ACC112 (cell line): ENCODE results near the gene BRCA1.
"Not testable (repeated sequence)": the region's sequence is repeated elsewhere in the genome, so short reads cannot be mapped to it uniquely, and the experiment has no call there.

ENCODE experiments used
- H2AFZ ChIP-seq: fragments of 200-600 bp; sonication (generic); one replicate; pipeline ENCODE4 v1.6.0; 2017; ENCODE audit warnings: antibody characterized with exemption, low read length; ENCODE audit not compliant: unreplicated experiment
- H3K27ac ChIP-seq: fragments of 200-600 bp; sonication (generic); 2 replicates; pipeline ENCODE4 v1.5.1; 2014; ENCODE audit warnings: low read depth, mild to moderate bottlenecking, antibody characterized with exemption, low read length, moderate library complexity
- H3K27me3 ChIP-seq: fragments of 200-600 bp; sonication (generic); 2 replicates; pipeline ENCODE4 v1.6.1; 2014; ENCODE audit warnings: mild to moderate bottlenecking, antibody characterized with exemption, low read length, moderate library complexity, mixed read lengths; ENCODE audit not compliant: insufficient read depth
- H3K36me3 ChIP-seq: fragments of 200-600 bp; sonication (generic); 2 replicates; pipeline ENCODE4 v1.6.1; 2016; ENCODE audit warnings: mild to moderate bottlenecking, antibody characterized with exemption, low read length, moderate library complexity, mixed read lengths; ENCODE audit not compliant: insufficient read depth
- H3K4me1 ChIP-seq: fragments of 200-600 bp; sonication (generic); one replicate; pipeline ENCODE4 v1.6.1; 2016; ENCODE audit warnings: low read length, mixed read lengths; ENCODE audit not compliant: insufficient read depth, unreplicated experiment, control insufficient read depth
- H3K4me3 ChIP-seq: fragments of 200-600 bp; sonication (generic); 2 replicates; pipeline ENCODE4 v1.5.1; 2014; ENCODE audit warnings: mild to moderate bottlenecking, low read depth, low read length
- H3K79me2 ChIP-seq: fragments of 200-600 bp; sonication (generic); one replicate; pipeline ENCODE4 v1.6.0; 2016; ENCODE audit warnings: low read length; ENCODE audit not compliant: control insufficient read depth, unreplicated experiment, insufficient read depth

BRCA1 gene

DNA sequence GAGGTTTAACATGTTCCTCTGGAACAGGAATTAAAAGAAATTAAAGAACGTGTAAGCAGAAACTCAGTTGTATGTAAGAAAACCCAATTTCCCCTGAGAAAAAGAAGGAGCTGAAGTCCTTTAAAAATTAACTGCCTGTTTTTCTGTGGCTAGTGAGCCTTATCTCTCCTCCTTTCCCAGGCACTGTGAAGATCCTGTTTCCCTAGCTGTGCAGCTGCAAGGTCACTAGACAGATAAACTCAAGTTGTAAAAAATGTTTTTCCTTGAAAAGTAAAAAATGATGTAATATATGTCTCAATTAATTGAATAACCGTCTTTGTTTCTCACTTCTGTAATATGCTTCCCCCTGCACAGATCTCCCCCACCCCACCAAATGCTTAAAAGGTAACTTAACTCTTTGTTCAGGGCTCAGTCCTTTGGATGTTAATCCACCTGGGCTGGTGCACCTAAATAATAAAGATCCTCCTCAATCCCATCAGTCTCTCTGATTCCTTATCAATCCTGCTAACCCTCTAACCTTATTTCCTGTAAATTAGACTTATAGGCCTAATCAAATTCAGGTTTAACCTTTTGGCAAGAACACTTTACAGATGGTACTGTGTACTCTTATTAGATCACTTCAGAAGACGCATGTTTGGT is 28.2 kb upstream of the BRCA1 start:
- not testable (repeated sequence) for H3K36me3 ChIP-seq, H3K27me3 ChIP-seq, H2AFZ ChIP-seq, H3K79me2 ChIP-seq, H3K4me3 ChIP-seq, H3K4me1 ChIP-seq, H3K27ac ChIP-seq

DNA sequence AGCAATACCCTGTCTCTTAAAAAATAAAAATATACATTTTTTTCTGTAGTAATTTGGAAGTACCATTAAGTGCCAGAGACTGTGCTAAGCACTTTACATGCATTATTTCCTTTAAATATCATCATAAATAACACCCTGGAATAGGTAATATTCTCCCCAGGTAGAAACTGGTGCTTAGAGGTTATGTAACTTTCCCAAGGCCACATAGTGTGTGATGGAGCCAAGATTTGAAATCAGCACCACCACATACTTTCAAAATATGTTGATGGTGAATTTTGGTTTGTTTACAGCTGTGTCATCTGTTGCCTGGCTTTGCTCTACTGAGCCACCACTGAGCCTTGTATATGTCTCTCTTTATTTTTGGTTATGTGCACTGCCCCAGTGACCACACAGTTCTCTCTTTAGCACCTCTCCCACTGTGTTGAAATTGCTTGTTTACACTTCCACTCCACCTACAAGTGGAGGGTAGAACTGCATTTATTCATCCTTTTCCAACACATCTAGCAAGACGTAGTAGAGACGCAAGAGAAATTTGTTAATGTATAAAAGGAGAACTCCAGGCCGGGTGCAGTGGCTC is 26.8 kb upstream of the BRCA1 start:
- H2AFZ ChIP-seq = no peak overlapping the region
- 0 out of 2 replicates have a peak, but pooled peaks cover 3% of the 10 kb centered on the region for H3K36me3 ChIP-seq
- no peaks in the 10 kb centered on the region for H3K79me2 ChIP-seq
- H3K27me3 ChIP-seq = no peaks in the 10 kb centered on the region
- no peaks in the 10 kb centered on the region for H3K4me1 ChIP-seq
- H3K4me3 ChIP-seq = no peak overlapping the region
- H3K27ac ChIP-seq = no peak overlapping the region

DNA sequence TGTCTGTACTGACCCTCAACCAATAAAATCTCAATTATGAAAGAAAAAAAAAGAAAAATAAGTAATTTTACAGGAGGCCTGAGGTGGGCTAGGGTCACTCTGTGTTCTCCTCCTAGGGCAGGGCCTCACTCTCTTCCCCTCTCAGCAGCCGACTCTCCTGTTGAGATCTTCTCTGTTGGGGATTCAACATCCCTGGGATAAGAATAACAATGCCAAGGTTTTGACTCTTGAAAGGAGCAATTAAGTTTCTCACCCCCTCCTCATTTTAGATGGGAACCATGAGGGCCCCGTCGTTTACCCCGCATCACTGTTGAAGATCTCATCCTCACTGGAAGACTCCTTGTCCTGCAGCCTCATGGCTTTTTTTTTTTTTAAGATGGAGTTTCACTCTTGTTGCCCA is 21.5 kb upstream of the BRCA1 start:
- Histone ChIP-seq H3K36me3 (no peaks in the 10 kb centered on the region), H3K4me3 (no peak overlapping the region), H3K4me1 (no peaks in the 10 kb centered on the region), H2AFZ (no peak overlapping the region), H3K27me3 (no peaks in the 10 kb centered on the region), H3K27ac (no peak overlapping the region), H3K79me2 (no peaks in the 10 kb centered on the region)

DNA sequence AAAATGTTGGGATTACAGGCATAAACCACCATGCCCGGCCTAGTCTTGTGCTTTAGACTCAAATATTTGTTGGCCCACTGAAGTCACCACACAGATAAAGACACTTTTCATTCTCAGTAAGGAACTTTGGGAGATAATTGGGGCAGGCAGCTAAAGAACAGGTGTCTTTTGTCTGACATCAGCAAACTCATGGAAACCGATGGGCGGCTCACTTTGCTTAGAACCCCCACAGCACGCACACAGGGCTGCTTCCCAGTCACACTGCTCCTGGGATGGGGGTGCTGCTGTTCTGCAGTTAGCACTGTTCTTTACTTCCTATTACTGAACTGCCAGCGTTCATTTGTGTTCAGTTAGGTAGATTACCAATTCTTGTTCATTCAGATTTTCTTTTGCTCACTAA is 18.0 kb upstream of the BRCA1 start:
- H2AFZ ChIP-seq = no peak overlapping the region
- H3K4me1 ChIP-seq = no peaks in the 10 kb centered on the region
- H3K27ac ChIP-seq = no peak overlapping the region
- H3K36me3 ChIP-seq = no peaks in the 10 kb centered on the region
- H3K27me3 ChIP-seq = no peaks in the 10 kb centered on the region
- H3K4me3 ChIP-seq = no peak overlapping the region
- H3K79me2 ChIP-seq = no peaks in the 10 kb centered on the region

DNA sequence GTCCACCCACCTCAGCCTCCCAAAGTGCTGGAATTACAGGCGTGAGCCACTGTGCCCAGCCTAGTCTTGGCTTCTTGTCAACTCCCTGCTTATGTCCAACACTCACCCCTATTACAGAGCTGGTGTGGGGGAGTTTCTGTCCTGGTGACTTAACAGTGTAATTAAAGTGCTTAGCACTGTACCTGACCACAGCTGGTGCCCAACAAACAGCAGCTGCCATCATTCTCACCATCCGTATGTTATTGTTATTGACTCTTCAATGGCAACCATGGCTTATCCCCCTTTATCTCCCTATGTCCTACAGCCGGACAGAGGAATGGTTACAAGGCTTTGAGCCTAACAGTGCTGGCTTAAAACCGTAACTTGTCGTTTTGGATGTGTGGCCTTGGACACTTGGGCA is 17.0 kb upstream of the BRCA1 start:
- Histone ChIP-seq H3K36me3 (no peaks in the 10 kb centered on the region), H3K79me2 (no peaks in the 10 kb centered on the region), H3K4me1 (no peaks in the 10 kb centered on the region), H2AFZ (no peak overlapping the region), H3K27ac (no peak overlapping the region), H3K4me3 (no peak overlapping the region), H3K27me3 (no peaks in the 10 kb centered on the region)

DNA sequence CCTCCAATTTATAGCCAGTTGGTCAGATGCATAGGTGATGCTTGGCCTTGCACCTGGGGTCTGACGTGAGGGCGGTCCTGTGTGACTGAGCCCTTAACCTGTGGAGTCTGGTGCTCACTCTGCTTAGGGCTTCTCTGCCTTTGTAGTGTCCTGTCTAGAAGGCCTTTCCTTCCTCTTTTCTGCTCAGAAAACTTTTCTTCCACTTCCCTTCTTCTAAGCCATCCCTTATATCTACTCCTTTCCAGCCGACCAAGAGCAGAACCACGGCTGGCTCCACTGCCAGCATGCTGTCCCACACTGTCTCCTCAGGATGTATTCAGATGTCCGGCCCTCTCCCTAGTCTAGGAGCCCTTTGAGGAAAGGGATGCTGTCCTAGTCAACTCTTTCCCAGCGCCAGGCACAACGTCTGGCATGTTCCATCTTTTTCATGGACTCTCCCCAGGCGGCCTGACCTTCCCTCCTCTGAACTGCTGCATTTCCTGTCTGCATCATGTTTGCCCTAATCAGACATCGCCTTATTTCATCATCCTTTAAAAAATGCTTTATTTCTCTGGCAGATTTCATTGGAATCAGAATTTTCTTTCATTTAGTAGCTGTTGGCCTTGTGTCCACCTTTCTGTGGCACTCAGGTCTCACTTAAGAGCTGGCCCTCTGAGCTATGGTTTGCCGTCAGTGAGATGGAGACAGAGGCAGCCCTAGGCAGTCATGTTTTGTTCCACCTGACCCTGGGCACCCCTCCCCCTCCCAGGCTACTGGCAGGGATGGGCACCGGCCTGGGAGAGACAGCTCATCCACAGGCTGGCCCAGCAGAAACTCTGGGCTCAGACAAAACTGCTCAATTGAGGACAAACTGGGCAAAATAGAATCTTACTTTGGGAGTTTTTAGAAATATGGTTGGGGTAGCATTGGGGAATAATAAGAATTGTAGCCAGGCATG is 15.5 kb upstream of the BRCA1 start:
- H3K27me3 ChIP-seq = no peaks in the 10 kb centered on the region
- H3K27ac ChIP-seq = no peak overlapping the region
- H3K36me3 ChIP-seq = no peaks in the 10 kb centered on the region
- H3K4me3 ChIP-seq = no peak overlapping the region
- H3K4me1 ChIP-seq = no peaks in the 10 kb centered on the region
- H2AFZ ChIP-seq = no peak overlapping the region
- H3K79me2 ChIP-seq = no peaks in the 10 kb centered on the region

DNA sequence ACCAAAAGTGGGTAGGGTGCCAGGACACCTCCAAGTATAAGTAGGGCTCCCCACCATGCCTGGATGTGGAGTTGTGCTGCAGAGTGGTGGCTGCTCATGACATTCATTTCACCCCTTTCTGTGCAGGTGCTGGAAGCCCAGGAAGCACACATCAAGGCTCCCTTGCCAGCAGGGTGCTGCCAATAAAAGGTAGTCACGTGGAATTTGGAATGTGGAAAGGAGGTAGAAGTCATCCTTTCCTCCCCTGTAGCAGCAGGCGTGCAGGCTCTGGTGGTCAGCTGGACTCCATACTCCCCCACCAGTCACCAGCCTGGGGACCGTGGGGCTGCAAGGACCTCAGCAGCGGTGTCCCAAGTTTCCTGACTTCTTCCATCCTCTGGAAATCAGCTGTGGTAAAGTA is 13.4 kb upstream of the BRCA1 start:
- not testable (repeated sequence) for H3K36me3 ChIP-seq, H3K4me3 ChIP-seq, H3K4me1 ChIP-seq, H3K79me2 ChIP-seq, H2AFZ ChIP-seq, H3K27me3 ChIP-seq, H3K27ac ChIP-seq

DNA sequence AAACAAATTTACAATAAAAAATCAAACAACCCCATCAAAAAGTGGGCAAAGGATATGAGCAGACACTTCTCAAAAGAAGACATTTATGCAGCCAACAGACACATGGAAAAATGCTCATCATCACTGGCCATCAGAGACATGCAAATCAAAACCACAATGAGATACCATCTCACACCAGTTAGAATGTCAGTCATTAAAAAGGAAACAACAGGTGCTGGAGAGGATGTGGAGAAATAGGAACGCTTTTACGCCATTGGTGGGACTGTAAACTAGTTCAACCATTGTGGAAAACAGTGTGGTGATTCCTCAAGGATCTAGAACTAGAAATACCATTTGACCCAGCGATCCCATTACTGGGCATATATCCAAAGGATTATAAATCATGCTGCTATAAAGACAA is 11.4 kb upstream of the BRCA1 start:
- H3K27me3 ChIP-seq, H3K27ac ChIP-seq, H2AFZ ChIP-seq, H3K4me1 ChIP-seq, H3K36me3 ChIP-seq, H3K4me3 ChIP-seq, H3K79me2 ChIP-seq: not testable (repeated sequence)

DNA sequence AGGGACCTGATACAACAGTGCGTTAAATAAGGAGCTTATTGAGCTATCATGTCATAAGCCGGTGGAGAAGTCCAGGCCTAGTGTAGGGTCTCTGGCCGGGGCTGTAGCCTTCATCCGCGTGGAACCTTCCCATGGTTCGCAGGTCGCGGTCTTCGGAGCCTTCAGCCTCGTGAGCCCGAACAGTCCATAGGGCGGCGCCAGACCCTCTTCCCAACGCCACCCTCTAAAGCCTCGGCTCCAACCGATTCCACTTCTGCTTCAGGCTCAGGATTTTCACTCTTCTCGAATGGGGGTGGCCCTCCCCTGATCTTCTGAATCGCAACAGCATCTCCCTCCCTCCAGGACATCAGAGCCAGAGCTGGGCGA is 10.3 kb upstream of the BRCA1 start:
- Histone ChIP-seq H3K79me2 (no peaks in the 10 kb centered on the region), H3K4me1 (no peaks in the 10 kb centered on the region), H2AFZ (no peak overlapping the region), H3K4me3 (no peak overlapping the region), H3K36me3 (no peaks in the 10 kb centered on the region), H3K27ac (no peak overlapping the region), H3K27me3 (no peaks in the 10 kb centered on the region)

DNA sequence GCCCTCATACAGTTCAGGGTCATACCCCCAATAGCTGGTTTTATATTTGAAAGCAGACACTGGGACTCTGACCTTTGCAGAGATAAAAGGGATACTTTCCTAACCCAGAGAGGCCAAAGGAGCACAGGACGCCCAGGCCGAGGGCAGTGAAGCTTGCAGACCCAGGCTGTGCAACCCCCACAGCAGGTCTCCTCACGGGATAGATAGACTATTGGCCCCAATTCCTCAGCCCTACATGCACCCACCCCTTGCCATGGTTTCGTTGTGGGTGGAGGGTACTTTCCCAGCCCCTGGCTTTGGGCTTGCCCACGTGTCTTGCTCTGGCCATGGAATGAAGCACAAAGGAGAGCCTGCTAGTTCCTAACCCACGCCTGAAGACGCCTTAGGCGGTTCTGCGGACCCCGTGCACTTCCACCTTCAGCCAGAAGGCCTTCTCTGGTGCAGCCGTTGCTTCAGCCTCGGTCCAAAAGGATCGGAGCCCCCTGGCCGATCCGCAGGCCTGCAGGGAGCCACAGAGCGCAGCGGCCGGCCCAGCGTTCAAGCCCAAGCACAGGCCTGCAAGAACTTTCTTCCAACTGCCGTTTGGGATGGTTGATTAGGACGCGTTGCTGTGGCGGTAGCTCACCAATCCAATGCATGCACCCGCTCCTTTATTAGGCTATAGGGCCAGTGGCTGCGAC is 9.8 kb upstream of the BRCA1 start:
- H3K27ac ChIP-seq = no peak overlapping the region
- H3K36me3 ChIP-seq = no peaks in the 10 kb centered on the region
- H3K79me2 ChIP-seq = no peaks in the 10 kb centered on the region
- H3K4me3 ChIP-seq = no peak overlapping the region
- H3K4me1 ChIP-seq = no peaks in the 10 kb centered on the region
- no peaks in the 10 kb centered on the region for H3K27me3 ChIP-seq
- no peak overlapping the region for H2AFZ ChIP-seq
